Skeletal muscle satellite cell (primary cell): ENCODE results near the gene RUVBL2.
"Not testable (repeated sequence)": the region's sequence is repeated elsewhere in the genome, so short reads cannot be mapped to it uniquely, and the experiment has no call there.

ENCODE experiments used
- H3K27me3 ChIP-seq: 2 replicates; pipeline ENCODE4 v1.7.0; 2013; ENCODE audit warnings: low read length; ENCODE audit not compliant: control insufficient read depth, insufficient read depth
- H3K36me3 ChIP-seq: 2 replicates; pipeline ENCODE4 v1.7.0; 2013; ENCODE audit warnings: mild to moderate bottlenecking, control low read depth, low read length; ENCODE audit not compliant: insufficient read depth
- H3K4me1 ChIP-seq: 2 replicates; pipeline ENCODE4 v1.7.0; 2013; ENCODE audit warnings: low read length; ENCODE audit not compliant: control insufficient read depth, insufficient read depth
- H3K4me2 ChIP-seq: 2 replicates; pipeline ENCODE4 v1.7.0; 2013; ENCODE audit warnings: mild to moderate bottlenecking, low read length
- H3K4me3 ChIP-seq: 2 replicates; pipeline ENCODE4 v1.7.0; 2013; ENCODE audit warnings: low read length
- H3K9ac ChIP-seq: 2 replicates; pipeline ENCODE4 v1.7.0; 2013; ENCODE audit warnings: mild to moderate bottlenecking, low read depth, low read length, moderate library complexity
- H3K9me3 ChIP-seq: replicated peaks from 2 replicates; pipeline ENCODE4 v1.7.0; 2013; ENCODE audit warnings: mild to moderate bottlenecking, control low read depth, low read length

Gene RUVBL2

DNA sequence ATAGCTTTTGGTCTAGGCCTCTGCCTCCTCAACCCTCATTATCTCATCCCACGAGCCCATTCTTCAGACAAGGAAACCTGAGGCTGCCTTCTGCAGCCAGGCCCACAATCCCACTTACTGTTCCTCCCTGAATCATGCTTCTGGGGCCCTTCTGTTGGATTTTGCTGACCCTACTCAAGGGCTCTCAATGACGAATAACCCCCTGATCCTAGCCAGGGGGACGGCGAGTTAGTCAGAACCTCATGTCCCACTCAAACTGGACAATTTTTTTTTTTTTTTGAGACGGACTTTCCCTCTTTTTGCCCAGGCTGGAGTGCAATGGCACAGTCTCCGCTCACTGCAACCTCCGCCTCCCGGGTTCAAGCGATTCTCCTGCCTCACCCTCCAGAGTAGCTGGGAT lies 28.4 kb downstream of the RUVBL2 start:
- Histone ChIP-seq H3K27me3 (no peaks in the 10 kb centered on the region), H3K9ac (no peak overlapping the region), H3K36me3 (no peaks in the 10 kb centered on the region), H3K4me2 (no peak overlapping the region), H3K9me3 (no peaks in the 10 kb centered on the region), H3K4me3 (no peak overlapping the region), H3K4me1 (peaks cover 24% of the 10 kb centered on the region)

DNA sequence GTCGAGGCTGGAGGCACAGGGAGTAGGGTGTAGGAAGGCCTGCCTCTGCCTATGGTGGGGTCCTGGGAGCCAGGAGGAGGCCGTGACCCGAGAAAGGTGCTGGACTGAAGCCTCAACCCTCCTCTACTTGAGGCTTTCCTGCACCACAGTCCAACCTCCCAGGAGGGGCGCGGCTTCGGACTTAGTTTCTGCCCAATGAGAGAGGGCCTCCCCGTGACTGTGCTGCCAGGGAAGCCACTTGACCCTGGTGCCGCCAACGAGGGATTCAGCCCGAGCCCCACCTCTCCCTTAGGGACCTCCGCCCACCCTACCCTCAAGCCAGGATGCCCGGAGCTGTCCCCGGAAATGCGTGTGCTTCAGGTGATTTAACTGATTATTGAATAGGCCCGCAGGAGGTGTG lies 30.5 kb downstream of the RUVBL2 start, which contains the start of gene CGB3:
Gene CGB3, minus strand, starts transcription at position 101 of the 400 bp plus-strand sequence. CDS start 362 bp downstream, outside the sequence.
- not testable (repeated sequence) for H3K4me1 ChIP-seq

DNA sequence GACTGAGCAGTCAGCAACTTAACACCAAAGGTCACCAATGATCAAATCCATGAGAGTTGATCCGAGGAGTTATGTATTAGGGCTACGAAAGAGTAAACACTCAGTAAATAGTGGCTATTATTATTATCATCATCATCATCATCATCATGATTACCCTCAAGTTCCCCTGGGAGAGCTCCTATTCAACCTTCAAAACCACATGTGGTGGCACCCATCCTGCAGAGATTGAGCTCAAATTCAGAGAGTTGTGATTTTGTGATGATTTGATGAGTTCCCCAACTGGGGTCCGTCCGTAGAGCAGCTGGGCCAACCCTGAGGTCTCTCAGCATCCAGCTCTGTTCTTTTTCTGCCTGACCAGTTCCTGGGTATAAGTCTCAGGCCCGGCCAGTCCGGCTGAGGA lies 31.4 kb downstream of the RUVBL2 start:
- H3K9ac ChIP-seq, H3K4me2 ChIP-seq, H3K27me3 ChIP-seq, H3K36me3 ChIP-seq, H3K4me3 ChIP-seq, H3K9me3 ChIP-seq: not testable (repeated sequence)
- peaks cover 11% of the 10 kb centered on the region for H3K4me1 ChIP-seq

More for the DNA sequence above, 30.5 kb downstream of the RUVBL2 start, which contains the start of gene CGB3:
- not testable (repeated sequence) for H3K4me3 ChIP-seq, H3K36me3 ChIP-seq, H3K4me2 ChIP-seq, H3K27me3 ChIP-seq, H3K9me3 ChIP-seq, H3K9ac ChIP-seq

DNA sequence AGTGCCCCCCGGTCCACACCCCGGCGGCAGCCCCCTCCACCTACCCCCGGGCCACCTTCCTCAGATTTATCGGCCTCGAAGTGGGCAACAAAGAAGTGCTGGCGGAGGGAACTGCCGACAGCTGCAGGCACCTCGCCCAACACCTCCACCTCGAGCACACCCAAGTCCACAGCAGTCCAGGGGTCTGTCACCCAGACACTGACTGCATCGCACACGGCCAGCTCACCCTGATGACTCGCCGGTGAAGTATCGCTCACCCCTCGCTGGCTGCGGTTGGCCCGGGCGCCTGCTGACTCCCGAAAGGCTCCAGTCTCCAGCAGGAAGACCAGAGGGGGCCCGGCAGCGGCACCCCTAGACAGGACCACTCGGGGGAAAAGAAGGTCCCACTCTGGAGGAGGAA lies 31.9 kb downstream of the RUVBL2 start:
- not testable (repeated sequence) for H3K9ac ChIP-seq, H3K4me3 ChIP-seq, H3K36me3 ChIP-seq, H3K9me3 ChIP-seq, H3K27me3 ChIP-seq, H3K4me2 ChIP-seq
- peaks cover 11% of the 10 kb centered on the region for H3K4me1 ChIP-seq

DNA sequence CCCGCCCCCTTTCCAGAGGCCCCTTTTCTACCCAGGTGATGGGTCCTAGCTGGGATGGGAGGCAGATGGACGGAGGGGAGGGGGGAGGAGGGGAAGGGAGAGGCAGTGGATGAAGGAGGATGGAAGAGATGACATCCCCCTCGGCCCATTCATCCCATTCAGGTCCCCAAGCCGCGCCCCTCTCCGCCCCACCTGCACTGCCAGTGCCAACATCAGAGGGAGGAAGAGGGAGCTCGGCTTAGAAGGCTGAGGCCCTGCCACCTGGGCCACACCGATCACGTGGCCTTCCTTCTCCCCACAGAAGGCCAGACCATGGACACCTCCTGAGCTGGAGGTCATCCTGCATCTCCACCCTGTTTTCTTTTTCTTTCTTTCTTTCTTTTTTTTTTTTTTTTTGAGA lies 35.0 kb downstream of the RUVBL2 start:
- H3K4me1 ChIP-seq = peaks cover 11% of the 10 kb centered on the region

DNA sequence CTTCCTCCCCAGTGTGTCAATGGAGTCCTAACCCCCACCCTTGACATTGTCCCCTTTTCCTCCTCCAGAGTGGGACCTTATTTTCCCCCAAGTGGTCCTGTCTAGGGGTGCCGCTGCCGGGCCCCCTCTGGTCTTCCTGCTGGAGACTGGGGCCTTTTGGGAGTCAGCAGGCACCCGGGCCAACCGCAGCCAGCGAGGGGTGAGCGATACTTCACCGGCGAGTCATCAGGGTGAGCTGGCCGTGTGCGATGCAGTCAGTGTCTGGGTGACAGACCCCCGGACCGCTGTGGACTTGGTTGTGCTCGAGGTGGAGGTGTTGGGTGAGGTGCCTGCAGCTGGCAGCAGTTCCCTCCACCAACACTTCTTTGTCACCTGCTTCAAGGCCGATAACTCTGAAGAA lies 36.1 kb downstream of the RUVBL2 start:
- not testable (repeated sequence) for H3K36me3 ChIP-seq, H3K9ac ChIP-seq, H3K9me3 ChIP-seq, H3K4me2 ChIP-seq, H3K4me3 ChIP-seq, H3K27me3 ChIP-seq
- H3K4me1 ChIP-seq = peaks cover 11% of the 10 kb centered on the region

More for the DNA sequence above, 35.0 kb downstream of the RUVBL2 start:
- H3K9ac ChIP-seq, H3K4me3 ChIP-seq, H3K4me2 ChIP-seq, H3K9me3 ChIP-seq, H3K27me3 ChIP-seq, H3K36me3 ChIP-seq: not testable (repeated sequence)

DNA sequence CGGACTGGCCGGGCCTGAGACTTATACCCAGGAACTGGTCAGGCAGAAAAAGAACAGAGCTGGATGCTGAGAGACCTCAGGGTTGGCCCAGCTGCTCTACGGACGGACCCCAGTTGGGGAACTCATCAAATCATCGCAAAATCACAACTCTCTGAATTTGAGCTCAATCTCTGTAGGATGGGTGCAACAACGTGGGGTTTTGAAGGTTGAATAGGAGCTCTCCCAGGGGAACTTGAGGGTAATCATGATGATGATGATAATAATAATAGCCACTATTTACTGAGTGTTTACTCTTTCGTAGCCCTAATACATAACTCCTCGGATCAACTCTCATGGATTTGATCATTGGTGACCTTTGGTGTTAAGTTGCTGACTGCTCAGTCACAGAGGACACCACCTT lies 36.6 kb downstream of the RUVBL2 start:
- H3K9me3 ChIP-seq, H3K27me3 ChIP-seq, H3K4me2 ChIP-seq, H3K36me3 ChIP-seq, H3K9ac ChIP-seq, H3K4me3 ChIP-seq: not testable (repeated sequence)
- H3K4me1 ChIP-seq = peaks cover 11% of the 10 kb centered on the region

DNA sequence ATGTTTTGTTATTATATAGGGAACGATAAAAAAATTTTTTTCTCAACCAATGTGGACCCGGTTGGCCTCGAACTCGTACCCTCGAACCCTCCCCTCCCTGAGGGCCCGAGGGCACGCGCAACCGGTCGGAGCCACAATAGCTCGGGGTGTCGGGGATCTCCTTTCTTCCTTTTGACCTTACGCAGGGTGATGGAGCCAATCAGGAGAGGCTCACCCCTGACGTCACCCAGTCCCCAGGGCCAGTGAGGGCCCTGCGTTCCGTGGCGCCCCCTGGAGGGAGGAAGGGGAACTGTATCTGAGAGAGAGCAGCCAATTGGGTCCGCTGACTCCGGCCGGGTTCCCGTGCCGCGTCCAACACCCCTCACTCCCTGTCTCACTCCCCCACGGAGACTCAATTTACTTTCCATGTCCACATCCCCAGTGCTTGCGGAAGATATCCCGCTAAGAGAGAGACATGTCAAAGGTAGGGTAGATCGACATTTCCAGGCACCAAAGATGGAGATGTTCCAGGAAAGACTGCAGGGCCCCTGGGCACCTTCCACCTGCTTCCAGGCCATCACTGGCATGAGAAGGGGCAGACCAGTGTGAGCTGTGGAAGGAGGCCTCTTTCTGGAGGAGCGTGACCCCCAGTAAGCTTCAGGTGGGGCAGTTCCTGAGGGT lies 38.1 kb downstream of the RUVBL2 start, which contains the start of gene CGB2:
Gene CGB2, plus strand, starts transcription at position 249 of the 660 bp plus-strand sequence. Its CDS starts 206 bp downstream, at position 455.
- not testable (repeated sequence) for H3K9me3 ChIP-seq, H3K27me3 ChIP-seq, H3K4me3 ChIP-seq, H3K4me1 ChIP-seq, H3K36me3 ChIP-seq, H3K4me2 ChIP-seq, H3K9ac ChIP-seq

DNA sequence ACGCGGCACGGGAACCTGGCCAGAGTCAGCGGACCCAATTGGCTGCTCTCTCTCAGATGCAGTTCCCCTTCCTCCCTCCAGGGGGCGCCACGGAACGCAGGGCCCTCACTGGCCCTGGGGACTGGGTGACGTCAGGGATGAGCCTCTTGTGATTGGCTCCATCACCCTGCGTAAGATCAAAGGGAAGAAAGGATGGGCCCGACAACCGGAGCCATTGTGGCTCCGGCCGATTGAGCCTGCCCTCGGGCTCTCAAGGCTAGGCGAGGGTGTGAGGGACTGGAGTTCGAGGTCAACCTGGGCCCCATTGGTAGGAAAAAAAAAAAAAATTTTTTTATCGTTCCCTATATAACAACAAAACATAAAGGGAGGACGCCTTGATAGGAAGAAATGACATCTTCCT lies 43.1 kb downstream of the RUVBL2 start, which contains the start of gene CGB1:
Gene CGB1, minus strand, starts transcription at position 81 of the 400 bp plus-strand sequence. CDS start 184 bp downstream, outside the sequence.
- H3K9me3 ChIP-seq, H3K4me3 ChIP-seq, H3K36me3 ChIP-seq, H3K9ac ChIP-seq, H3K4me2 ChIP-seq, H3K27me3 ChIP-seq: not testable (repeated sequence)
- peaks cover 12% of the 10 kb centered on the region for H3K4me1 ChIP-seq

DNA sequence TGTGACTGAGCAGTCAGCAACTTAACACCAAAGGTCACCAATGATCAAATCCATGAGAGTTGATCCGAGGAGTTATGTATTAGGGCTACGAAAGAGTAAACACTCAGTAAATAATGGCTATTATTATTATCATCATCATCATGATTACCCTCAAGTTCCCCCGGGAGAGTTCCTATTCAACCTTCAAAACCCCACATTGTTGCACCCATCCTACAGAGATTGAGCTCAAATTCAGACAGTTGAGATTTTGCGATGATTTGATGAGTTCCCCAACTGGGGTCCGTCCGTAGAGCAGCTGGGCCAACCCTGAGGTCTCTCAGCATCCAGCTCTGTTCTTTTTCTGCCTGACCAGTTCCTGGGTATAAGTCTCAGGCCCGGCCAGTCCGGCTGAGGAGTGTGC lies 44.4 kb downstream of the RUVBL2 start:
- peaks cover 19% of the 10 kb centered on the region for H3K4me1 ChIP-seq
- H3K27me3 ChIP-seq, H3K9ac ChIP-seq, H3K36me3 ChIP-seq, H3K9me3 ChIP-seq, H3K4me3 ChIP-seq, H3K4me2 ChIP-seq: not testable (repeated sequence)

DNA sequence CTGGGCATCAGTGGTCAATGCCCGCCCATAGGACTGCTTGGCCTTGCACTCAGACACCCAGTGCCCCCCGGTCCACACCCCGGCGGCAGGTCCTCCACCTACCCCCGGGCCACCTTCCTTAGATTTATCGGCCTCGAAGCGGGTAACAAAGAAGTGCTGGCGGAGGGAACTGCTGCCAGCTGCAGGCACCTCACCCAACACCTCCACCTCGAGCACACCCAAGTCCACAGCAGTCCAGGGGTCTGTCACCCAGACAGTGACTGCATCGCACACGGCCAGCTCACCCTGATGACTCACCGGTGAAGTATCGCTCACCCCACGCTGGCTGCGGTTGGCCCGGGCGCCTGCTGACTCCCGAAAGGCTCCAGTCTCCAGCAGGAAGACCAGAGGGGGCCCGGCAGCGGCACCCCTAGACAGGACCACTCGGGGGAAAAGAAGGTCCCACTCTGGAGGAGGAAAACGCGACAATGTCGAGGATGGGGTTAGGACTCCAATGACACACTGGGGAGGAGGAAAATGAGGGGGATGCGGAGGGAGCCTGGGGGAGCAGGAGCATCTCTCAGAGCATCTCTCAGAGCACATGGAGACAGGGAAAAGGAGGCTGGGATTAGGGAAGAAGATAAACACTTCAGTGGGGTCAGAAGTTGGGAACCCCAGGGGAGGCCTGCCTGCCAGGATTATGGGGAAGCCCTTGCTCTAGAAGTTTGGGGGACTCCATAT lies 45.0 kb downstream of the RUVBL2 start:
- Histone ChIP-seq H3K4me2 (peak overlapping the region; percentile 8), H3K4me1 (peaks cover 19% of the 10 kb centered on the region)
- not testable (repeated sequence) for H3K27me3 ChIP-seq, H3K9me3 ChIP-seq, H3K9ac ChIP-seq, H3K36me3 ChIP-seq, H3K4me3 ChIP-seq

DNA sequence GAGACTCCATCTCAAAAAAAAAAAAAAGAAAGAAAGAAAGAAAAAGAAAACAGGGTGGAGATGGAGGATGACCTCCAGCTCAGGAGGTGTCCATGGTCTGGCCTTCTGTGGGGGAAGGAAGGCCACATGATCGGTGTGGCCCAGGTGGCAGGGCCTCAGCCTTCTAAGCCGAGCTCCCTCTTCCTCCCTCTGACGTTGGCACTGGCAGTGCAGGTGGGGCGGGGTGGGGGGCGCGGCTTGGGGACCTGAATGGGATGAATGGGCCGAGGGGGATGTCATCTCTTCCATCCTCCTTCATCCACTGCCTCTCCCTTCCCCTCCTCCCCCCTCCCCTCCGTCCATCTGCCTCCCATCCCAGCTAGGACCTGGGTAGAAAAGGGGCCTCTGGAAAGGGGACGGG lies 46.0 kb downstream of the RUVBL2 start:
- H3K9me3 ChIP-seq, H3K27me3 ChIP-seq, H3K4me3 ChIP-seq, H3K4me2 ChIP-seq, H3K36me3 ChIP-seq, H3K9ac ChIP-seq: not testable (repeated sequence)
- H3K4me1 ChIP-seq = peaks cover 19% of the 10 kb centered on the region
